ENCODE data around the gene AFAP1. TPM values are rescaled to one million over a fixed set of nuclear protein-coding genes. Genes with fewer than 3 reads are reported as not detected.
A peak's percentile ranks its signal among the peaks of the same experiment; 100 is the strongest.

The AFAP1 gene
- total RNA-seq, 1 donor from 2014 or later = 6.8 TPM

DNA sequence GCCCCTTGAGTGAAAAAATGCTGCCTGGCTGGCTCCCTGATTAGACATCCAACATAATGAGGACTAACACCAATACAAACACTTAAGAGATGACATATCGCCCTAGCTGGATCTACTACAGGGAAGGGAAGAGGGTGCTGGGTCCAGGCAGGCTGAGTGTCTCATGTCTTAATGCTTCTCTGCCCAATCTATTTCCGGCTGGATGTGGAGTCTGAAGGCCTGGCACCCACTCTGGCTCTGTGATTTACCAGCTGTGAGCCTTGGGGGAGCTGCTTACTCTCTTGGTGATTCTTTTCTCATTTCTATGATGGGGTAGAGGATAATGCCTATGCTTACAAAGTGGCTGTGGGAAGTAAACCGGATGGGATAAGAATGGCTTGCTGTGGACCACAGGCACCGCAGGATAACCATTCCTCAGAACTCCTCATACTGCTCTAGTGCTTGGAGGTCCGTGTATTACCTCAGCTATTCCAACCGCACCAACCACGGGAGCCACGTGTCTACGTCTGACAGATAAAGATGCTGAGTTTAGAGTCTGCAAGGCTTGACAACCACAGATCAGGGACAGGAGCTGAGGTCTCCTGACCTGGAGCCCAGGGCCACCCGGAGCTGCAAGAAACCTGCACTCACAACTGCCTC, 161.7 kb downstream of the AFAP1 start:
- no peak for FAIRE-seq
- H3K27me3 ChIP-seq (ENCODE audit: control insufficient read depth, insufficient read depth, low read length) = no peaks in the 10 kb centered on the region
- TF ChIP-seq, protein P1, sequence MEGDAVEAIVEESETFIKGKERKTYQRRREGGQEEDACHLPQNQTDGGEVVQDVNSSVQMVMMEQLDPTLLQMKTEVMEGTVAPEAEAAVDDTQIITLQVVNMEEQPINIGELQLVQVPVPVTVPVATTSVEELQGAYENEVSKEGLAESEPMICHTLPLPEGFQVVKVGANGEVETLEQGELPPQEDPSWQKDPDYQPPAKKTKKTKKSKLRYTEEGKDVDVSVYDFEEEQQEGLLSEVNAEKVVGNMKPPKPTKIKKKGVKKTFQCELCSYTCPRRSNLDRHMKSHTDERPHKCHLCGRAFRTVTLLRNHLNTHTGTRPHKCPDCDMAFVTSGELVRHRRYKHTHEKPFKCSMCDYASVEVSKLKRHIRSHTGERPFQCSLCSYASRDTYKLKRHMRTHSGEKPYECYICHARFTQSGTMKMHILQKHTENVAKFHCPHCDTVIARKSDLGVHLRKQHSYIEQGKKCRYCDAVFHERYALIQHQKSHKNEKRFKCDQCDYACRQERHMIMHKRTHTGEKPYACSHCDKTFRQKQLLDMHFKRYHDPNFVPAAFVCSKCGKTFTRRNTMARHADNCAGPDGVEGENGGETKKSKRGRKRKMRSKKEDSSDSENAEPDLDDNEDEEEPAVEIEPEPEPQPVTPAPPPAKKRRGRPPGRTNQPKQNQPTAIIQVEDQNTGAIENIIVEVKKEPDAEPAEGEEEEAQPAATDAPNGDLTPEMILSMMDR (IDR thresholded peaks at IDR 0.05; ENCODE audit: insufficient read depth, low read length, severe bottlenecking) = no peak
- H3K4me3 ChIP-seq (ENCODE audit: low read depth, low read length) = no peak overlapping the region
- peaks cover 24% of the 10 kb centered on the region for H3K36me3 ChIP-seq (ENCODE audit: control insufficient read depth, insufficient read depth, low read length)
- no peak for DNase-seq (ENCODE audit: low read depth)

DNA sequence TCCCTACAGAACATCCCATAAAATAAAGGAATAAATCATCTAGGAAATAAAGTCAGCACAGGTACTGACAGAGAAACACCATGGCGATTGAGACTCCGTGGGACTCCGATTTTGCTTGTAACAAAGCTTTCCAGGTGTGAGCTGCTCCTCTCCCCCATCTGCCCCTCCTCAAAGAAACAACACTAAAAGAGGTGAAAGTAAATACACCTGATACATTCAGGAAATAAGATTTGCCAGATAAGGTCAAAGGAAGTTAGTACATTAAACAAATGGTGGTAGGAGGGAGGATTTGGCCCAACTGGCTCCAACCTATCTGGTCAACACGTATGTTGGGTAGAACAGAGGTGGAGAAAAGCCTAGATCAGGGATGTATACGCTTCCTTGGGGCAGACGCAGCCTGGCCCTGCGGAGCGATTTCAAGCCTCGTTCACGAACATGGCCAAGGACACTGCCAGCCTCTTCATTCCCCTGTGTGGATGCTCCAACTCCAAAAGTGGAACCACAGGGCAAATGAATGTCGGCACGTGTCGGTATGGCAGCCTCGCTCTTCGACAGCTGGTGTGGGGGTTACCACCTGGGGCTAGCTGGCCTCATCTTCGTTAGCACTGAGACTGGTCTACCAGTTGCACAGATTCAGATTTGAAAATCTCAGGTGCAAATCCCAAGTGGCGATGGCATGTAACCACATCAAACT, 162.5 kb downstream of the AFAP1 start:
- peaks cover 29% of the 10 kb centered on the region for H3K36me3 ChIP-seq (ENCODE audit: control insufficient read depth, insufficient read depth, low read length)
- no peaks in the 10 kb centered on the region for H3K27me3 ChIP-seq (ENCODE audit: control insufficient read depth, insufficient read depth, low read length)
- H3K4me3 ChIP-seq (ENCODE audit: low read depth, low read length) = no peak overlapping the region
- TF ChIP-seq, protein P1 (IDR thresholded peaks at IDR 0.05; ENCODE audit: insufficient read depth, low read length, severe bottlenecking) = no peak
- DNase-seq (ENCODE audit: low read depth) (no peak), FAIRE-seq (peak; percentile 32)

DNA sequence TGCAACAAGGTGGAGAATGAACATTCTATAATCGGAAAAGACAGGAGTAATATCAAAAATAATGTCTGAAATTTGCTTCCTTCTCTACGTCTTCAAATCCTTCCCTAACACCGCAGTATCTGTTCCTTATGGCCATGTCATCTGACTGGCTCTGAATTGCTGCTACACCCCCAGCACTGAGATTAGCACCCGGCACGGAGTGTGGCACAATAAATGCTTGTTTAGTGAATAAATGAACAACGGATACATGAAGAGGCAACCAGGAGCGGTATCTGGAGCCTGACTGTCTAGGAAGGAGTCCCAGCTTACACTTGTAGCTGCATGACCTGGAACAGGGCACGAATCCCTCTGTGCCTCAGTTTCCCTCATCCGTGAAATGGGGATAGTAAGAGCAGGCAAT, 164.3 kb downstream of the AFAP1 start:
- FAIRE-seq (no peak), DNase-seq (ENCODE audit: low read depth) (no peak)
- no peaks in the 10 kb centered on the region for H3K27me3 ChIP-seq (ENCODE audit: control insufficient read depth, insufficient read depth, low read length)
- no peak overlapping the region for H3K4me3 ChIP-seq (ENCODE audit: low read depth, low read length)
- peaks cover 33% of the 10 kb centered on the region for H3K36me3 ChIP-seq (ENCODE audit: control insufficient read depth, insufficient read depth, low read length)
- TF ChIP-seq, protein P1 (IDR thresholded peaks at IDR 0.05; ENCODE audit: insufficient read depth, low read length, severe bottlenecking) = no peak

DNA sequence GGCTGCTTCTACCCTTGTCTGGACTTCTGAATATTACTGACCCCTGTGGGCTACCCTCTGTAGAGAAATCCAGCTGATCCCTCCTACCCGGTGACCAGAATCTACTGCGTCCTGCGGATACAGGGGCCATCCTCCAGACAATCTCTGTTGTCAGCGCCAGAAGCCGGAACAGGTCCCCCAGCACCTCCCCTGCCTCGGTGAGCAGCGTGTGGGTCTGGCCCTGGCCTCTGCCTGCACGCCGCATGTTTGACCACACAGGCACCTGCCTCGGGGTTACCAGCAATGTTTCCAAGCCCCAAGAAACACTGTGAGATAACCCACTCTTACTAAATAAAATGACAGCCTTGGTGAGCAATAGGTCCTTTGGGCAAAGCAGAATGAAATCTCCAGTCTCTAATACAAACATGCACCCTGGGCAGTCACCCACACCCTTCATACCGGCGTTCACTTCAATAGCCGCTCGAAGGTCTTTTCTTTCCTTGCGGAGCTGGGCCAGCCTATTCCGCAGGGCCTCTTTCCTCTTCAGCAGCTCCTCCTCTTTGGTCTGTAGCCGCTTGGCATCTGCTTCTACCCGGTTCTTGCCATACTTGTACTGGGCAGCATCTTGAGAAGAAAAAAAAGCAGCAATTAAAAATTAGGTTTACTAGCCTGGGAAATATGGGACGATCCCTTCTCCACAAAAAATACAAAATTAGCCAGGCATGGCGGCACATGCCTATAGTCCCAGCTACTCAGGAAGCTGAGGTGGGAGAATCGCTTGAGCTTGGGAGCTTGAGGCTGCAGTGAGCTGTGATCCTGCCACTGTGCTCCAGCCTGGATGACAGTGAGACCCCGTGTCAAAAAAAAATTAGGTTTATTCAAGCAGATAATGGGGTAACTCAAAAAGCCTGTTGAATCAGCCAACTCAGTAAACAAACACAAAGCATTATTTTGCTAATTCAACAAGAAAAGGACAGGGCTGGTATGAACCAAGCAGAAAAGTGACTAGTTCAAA, 165.1 kb downstream of the AFAP1 start:
- Histone ChIP-seq H3K27me3 (ENCODE audit: control insufficient read depth, insufficient read depth, low read length) (no peaks in the 10 kb centered on the region), H3K36me3 (ENCODE audit: control insufficient read depth, insufficient read depth, low read length) (peaks cover 34% of the 10 kb centered on the region), H3K4me3 (ENCODE audit: low read depth, low read length) (no peak overlapping the region)
- DNase-seq (ENCODE audit: low read depth) (no peak), FAIRE-seq (no peak)
- TF ChIP-seq, protein P1 (IDR thresholded peaks at IDR 0.05; ENCODE audit: insufficient read depth, low read length, severe bottlenecking) = no peak

DNA sequence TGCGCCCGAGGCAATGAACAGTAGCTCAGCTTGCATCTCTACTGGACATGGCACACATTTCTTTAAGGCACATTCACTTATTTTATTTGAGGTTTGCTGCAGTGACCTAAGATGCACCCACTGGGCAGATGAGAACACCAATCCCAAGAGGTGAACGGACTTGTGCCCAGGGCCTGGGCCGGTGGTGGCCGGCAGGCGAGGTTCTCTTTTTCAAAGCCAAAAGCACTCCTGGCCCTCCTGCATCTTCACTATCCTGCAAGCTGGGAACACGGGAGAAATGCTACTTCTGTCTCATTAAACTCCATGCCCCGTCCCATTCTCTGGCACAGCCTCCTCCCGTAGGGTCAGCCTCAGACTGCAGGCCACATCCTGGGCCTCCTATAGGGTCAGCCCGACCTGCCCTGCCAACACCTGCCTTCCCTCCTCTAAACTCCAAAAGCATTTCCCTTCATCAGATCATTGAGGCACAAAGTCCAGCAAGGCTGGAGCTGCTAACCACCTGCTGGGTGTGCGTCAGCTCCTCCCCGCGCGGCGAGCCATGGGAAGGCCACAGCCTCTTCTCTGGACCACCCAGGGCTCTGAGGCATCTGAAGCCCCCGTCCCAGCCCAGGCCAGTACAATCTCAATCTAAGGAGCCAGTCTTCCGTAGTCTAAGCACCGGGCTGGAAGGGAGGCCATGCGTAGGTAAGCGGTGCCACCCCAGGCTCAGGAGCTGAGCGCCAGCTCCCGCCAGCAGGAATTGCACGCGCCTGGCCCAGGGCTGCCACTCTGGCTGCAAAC, 166.1 kb downstream of the AFAP1 start:
- FAIRE-seq = no peak
- no peak overlapping the region for H3K4me3 ChIP-seq (ENCODE audit: low read depth, low read length)
- H3K27me3 ChIP-seq (ENCODE audit: control insufficient read depth, insufficient read depth, low read length) = no peaks in the 10 kb centered on the region
- no peak for DNase-seq (ENCODE audit: low read depth)
- peaks cover 39% of the 10 kb centered on the region for H3K36me3 ChIP-seq (ENCODE audit: control insufficient read depth, insufficient read depth, low read length)
- TF ChIP-seq, protein P1 (IDR thresholded peaks at IDR 0.05; ENCODE audit: insufficient read depth, low read length, severe bottlenecking) = no peak

Data from bronchial epithelial cell (primary cell).